Muscle layer of duodenum (tissue), 2 donors: ENCODE results near the gene BACH2.
"Not testable (repeated sequence)": the region's sequence is repeated elsewhere in the genome, so short reads cannot be mapped to it uniquely, and the experiment has no call there.

Source experiments
- H3K27ac ChIP-seq: one replicate; pipeline ENCODE4 v1.7.0; 2013; ENCODE audit warnings: mild to moderate bottlenecking, low read length
- H3K27me3 ChIP-seq: one replicate; pipeline ENCODE4 v1.7.0; 2013; ENCODE audit warnings: low read depth, mild to moderate bottlenecking, control low read depth, low read length
- H3K36me3 ChIP-seq, 2 donors: one replicate each; pipeline ENCODE4 v1.7.0; 2013; ENCODE audit warnings: low read length in 2 of 2, control low read depth in 1 of 2, mild to moderate bottlenecking in 1 of 2; ENCODE audit not compliant: insufficient read depth in 2 of 2, control insufficient read depth in 1 of 2
- H3K4me1 ChIP-seq, 2 donors: one replicate each; pipeline ENCODE4 v1.7.0; 2013; ENCODE audit warnings: low read length in 2 of 2, mild to moderate bottlenecking in 2 of 2, control low read depth in 1 of 2, moderate library complexity in 1 of 2; ENCODE audit not compliant: insufficient read depth in 2 of 2, control insufficient read depth in 1 of 2
- H3K4me3 ChIP-seq, 2 donors: one replicate each; pipeline ENCODE4 v1.7.0; 2013; ENCODE audit warnings: low read length in 2 of 2, low read depth in 1 of 2, mild to moderate bottlenecking in 1 of 2
- H3K9me3 ChIP-seq, 2 donors: one replicate each; pipeline ENCODE4 v1.7.0; 2013; ENCODE audit warnings: low read length in 2 of 2, control low read depth in 1 of 2, mild to moderate bottlenecking in 1 of 2; ENCODE audit not compliant: control insufficient read depth in 1 of 2
- donor health status: healthy.

BACH2 gene

DNA sequence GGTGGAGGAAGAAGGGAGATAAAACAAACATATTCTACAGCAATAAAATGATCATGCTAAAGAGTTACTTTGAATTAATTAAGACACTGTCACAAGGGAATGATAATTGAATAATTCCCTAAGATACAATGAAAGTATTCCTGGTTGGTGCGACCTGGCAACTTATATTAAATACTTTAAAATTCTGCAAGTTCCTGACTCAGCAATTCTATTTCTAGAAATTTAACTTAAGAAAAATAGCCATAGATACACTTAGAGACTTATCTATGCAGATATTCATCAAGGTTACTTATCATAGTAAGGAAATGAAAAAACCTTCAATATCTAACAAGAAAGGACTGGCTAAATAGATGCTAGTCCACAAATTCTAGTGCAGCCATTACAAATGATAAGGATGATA is 156.0 kb downstream of the BACH2 start:
- Histone ChIP-seq H3K27ac (no peak overlapping the region), H3K27me3 (no peaks in the 10 kb centered on the region), H3K4me1 (no peaks in the 10 kb centered on the region), H3K36me3 (no peaks in the 10 kb centered on the region), H3K4me3 (no peak overlapping the region), H3K9me3 (no peaks in the 10 kb centered on the region)

DNA sequence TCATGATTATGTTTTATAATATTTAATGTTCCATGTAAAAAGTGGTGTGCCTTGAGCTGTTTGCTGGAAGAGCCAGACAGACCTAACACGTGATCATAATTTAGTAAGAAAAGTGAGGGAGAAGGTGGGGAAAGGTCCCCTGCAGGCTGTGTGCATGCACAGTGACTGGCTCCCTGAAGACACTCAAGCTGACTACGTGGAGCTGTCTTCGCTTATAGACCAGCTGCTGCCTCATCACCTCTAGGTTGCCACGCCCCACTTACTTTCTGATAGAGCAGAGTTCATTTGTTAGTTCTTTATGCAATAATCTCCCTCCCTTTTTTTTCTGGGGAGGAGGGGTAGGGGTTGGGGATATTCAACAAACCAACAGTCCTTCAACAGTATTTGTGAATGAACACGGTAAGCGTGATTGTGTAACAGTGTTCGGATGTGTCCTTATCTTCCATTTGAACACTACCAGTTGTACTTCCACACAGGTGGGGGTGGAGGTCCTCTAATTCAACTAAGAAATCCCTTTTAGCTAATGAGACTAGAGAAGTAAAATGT is 157.3 kb downstream of the BACH2 start:
- H3K27ac ChIP-seq: no peak overlapping the region
- no peaks in the 10 kb centered on the region for H3K9me3 ChIP-seq
- H3K27me3 ChIP-seq: no peaks in the 10 kb centered on the region
- no peaks in the 10 kb centered on the region for H3K36me3 ChIP-seq
- no peak overlapping the region for H3K4me3 ChIP-seq
- no peaks in the 10 kb centered on the region for H3K4me1 ChIP-seq

DNA sequence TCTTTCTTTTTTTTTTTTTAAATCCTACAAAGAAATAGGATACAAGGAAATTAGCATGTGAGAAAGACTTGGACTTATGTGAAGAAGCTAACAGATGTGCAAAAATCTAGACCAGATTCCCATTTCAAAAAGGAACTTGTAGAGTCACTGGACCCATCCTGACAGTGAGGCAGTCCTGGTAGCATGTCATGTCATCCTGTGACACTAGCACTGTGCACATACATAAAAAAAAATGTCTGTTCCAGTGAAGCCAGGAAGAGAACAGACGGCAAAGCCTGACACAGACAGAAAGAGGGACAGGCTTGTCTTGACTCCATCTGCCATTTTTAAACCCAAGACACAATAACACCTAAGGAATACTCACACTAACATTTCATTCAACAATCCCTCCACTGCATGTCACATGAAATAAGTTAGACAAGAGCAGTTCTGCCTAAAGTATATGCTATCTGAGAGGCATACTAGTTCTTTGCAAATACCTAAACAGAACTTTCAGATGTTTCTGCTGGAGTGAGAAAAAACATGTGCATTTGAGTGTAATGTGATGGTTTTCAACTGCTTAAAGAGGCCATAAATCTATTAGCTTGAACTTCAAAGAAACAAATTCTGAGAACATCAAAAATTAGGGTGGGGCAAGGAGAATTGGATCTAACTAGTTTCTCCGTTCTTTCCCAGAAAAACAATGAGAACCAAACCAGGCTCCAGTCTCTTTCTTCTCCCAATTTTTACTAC is 159.6 kb downstream of the BACH2 start:
- H3K4me3 ChIP-seq: no peak overlapping the region
- no peaks in the 10 kb centered on the region for H3K27me3 ChIP-seq
- H3K4me1 ChIP-seq: no peaks in the 10 kb centered on the region
- no peaks in the 10 kb centered on the region for H3K36me3 ChIP-seq
- no peaks in the 10 kb centered on the region for H3K9me3 ChIP-seq
- H3K27ac ChIP-seq: no peak overlapping the region

DNA sequence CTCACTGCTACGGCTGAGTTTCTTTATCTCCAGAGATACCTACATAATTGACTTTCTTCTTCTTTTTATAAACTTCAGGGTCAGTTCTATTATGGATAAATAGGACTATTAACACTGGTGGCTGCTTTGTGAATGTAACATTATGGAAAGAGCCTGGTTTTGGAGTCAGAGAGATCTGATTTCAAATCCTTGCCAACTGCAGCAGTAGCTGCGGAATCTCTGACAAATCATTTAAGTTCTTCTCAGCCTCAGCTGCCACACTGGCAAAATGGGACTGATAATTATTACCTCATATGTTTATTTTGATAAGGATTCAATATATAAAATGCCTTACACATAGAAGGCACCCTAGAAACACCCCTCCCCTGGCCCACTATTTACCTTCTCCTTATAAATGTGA is 160.5 kb downstream of the BACH2 start:
- no peaks in the 10 kb centered on the region for H3K36me3 ChIP-seq
- no peaks in the 10 kb centered on the region for H3K9me3 ChIP-seq
- no peak overlapping the region for H3K4me3 ChIP-seq
- H3K27ac ChIP-seq: no peak overlapping the region
- no peaks in the 10 kb centered on the region for H3K4me1 ChIP-seq
- H3K27me3 ChIP-seq: no peaks in the 10 kb centered on the region

DNA sequence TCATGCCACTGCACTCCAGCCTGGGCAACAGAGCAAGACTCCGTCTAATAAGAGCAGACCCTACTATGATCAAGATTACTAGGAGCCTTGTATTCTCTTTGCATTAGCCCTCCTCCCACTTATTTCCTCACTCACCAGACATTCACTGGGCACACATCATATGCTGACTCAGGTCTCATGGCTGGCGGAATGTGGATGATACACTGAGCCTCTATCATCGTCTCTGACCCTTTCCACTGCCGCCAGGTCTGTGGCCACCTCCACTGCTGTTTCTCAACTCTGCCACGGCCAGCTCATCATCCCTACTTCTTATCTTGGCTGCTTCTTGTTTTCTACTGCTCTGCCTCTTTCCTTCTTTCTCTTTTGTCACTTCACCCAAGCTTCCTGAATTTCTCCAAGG is 161.0 kb downstream of the BACH2 start:
- Histone ChIP-seq H3K4me3 (no peak overlapping the region), H3K4me1 (no peaks in the 10 kb centered on the region), H3K9me3 (no peaks in the 10 kb centered on the region), H3K27me3 (no peaks in the 10 kb centered on the region), H3K27ac (no peak overlapping the region), H3K36me3 (no peaks in the 10 kb centered on the region)

DNA sequence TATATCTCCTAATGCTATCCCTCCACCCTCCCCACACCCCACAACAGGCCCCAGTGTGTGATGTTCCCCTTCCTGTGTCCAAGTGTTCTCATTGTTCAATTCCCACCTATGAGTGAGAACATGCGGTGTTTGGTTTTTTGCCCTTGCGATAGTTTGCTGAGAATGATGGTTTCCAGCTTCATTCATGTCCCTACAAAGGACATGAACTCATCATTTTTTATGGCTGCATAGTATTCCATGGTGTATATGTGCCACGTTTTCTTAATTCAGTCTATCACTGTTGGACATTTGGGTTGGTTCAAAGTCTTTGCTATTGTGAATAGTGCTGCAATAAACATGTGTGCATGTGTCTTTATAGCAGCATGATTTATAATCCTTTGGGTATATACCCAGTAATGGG is 163.0 kb downstream of the BACH2 start:
- H3K4me1 ChIP-seq, H3K27me3 ChIP-seq, H3K36me3 ChIP-seq, H3K4me3 ChIP-seq, H3K9me3 ChIP-seq, H3K27ac ChIP-seq: not testable (repeated sequence)

DNA sequence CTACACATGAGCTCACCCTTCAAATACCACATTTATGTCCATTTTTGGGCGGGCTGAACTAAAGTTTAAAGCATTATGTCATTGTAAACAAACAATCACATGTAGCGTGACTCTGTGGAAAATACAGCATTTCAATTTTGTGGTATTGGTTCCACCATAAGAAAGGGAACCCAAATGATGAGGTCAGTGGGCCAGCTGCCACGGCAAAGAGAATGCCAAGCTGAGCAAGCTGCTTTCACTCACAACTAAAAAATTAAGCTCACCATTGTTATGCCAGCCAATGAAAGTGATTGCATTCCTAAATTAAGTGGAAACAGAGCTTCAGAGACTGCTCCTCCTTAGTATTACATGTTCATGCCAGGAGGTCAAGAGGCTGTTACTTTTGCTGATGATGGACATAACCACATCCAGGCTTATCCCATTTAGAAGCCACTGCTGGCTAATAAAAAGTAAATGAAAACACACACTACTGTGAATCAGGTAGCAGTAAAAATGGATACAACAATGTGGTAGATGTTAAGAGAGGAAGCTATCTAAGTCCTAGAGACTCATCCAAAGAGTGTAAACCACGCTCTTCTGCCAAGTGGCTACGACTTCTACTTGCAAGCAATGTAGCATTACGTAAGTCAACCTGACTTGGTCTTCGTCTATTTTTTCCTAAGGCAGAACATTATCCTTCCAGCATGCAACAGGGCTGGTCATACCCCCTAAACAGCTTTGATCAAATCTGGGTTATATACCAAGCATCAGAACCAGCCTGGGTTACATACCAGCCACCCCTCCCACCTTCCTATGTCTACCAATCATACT is 164.8 kb downstream of the BACH2 start:
- no peaks in the 10 kb centered on the region for H3K4me1 ChIP-seq
- H3K4me3 ChIP-seq: no peak overlapping the region
- H3K27ac ChIP-seq: no peak overlapping the region
- no peaks in the 10 kb centered on the region for H3K27me3 ChIP-seq
- no peaks in the 10 kb centered on the region for H3K9me3 ChIP-seq
- no peaks in the 10 kb centered on the region for H3K36me3 ChIP-seq

DNA sequence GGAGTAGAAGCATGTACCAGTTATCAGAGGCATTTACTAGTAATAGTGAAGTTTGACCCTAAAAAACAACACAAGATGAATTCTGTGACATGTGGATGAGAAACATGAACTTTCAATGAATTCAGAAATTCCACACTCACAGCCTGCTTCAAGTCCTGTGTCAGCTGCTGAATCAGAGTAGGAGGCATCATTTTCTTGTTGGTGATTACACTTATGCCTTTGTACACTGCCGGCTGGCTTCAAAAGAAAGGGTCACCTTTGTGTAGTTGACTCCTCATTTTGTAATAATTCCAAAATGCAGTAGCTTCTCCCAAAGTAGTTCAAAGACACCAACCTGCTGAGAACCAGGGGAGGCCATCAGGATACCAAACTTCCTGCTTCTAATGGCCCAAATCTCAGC is 165.5 kb downstream of the BACH2 start:
- Histone ChIP-seq H3K27me3 (no peaks in the 10 kb centered on the region), H3K4me1 (no peaks in the 10 kb centered on the region), H3K9me3 (no peaks in the 10 kb centered on the region), H3K27ac (no peak overlapping the region), H3K4me3 (no peak overlapping the region), H3K36me3 (no peaks in the 10 kb centered on the region)

DNA sequence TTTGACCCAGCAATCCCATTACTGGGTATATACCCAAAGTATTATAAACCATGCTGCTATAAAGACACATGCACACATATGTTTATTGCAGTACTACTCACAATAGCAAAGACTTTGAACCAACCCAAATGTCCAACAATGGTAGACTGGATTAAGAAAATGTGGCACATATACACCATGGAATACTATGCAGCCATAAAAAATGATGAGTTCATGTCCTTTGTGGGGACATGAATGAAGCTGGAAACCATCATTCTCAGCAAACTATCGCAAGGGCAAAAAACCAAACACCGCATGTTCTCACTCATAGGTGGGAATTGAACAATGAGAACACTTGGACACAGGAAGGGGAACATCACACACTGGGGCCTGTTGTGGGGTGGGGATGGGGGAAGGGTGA is 168.0 kb downstream of the BACH2 start:
- not testable (repeated sequence) for H3K4me3 ChIP-seq, H3K27ac ChIP-seq, H3K9me3 ChIP-seq, H3K4me1 ChIP-seq, H3K36me3 ChIP-seq, H3K27me3 ChIP-seq

DNA sequence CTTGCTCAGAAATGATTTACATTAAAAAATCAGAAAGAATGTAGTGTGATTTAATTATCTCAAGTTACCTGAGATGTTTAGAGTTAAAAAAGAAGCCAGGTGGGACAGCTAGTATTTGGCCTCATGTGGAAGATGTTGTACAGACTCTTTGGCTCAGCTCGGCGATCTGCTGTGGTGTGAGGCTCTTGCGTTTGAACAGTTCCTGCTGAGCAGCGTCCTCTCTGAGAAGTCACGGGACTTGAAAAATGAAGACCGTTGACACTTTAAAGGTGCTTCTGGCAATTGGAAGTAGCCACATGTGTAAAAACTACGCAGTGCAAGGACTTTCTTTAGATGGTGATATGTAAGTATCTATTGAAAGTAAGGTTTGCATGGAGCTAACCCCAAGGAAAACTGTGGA is 169.0 kb downstream of the BACH2 start:
- peaks cover 0 to 5% of the 10 kb centered on the region in 2 donors for H3K4me1 ChIP-seq
- H3K36me3 ChIP-seq: no peaks in the 10 kb centered on the region
- H3K9me3 ChIP-seq: no peaks in the 10 kb centered on the region
- H3K27ac ChIP-seq: no peak overlapping the region
- H3K27me3 ChIP-seq: no peaks in the 10 kb centered on the region
- H3K4me3 ChIP-seq: no peak overlapping the region

DNA sequence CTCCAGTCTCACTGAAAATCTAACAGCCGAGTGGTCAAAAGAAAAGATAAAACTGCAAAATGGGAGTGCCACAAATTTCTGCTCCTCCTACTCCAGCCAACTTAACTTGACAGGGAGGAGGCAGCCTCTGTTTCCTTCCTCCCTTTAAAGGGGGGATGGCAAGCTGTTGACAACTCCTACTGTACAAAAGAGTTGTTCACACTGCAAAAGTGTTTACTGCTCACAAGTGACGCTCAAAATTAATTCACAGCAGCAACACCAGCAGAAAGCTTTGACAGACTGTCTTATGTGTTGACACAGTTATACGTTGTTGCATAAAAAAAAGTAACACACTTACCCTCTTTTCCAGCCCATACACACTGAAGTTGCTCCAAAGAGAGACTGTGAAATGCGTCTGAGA is 169.8 kb downstream of the BACH2 start:
- Histone ChIP-seq H3K27me3 (no peaks in the 10 kb centered on the region), H3K27ac (no peak overlapping the region), H3K9me3 (no peaks in the 10 kb centered on the region), H3K4me3 (no peak overlapping the region), H3K4me1 (peaks cover 0 to 5% of the 10 kb centered on the region in 2 donors), H3K36me3 (no peaks in the 10 kb centered on the region)
